C4-2B (cell line): ENCODE data around the gene CCT3.

ENCODE experiments used
- CTCF ChIP-seq: fragments of 450-650 bp; conservative IDR thresholded peaks from 2 replicates; pipeline ENCODE4 v1.5.1; 2017; ENCODE audit warnings: mild to moderate bottlenecking
- ZFX ChIP-seq: fragments of 450-650 bp; IDR thresholded peaks from 2 replicates; pipeline ENCODE4 v1.6.1; 2017

GRCh38 chr1:156386949-156387869 is 49.1 kb upstream of the CCT3 start:
- no peak for TF ChIP-seq ZFX
- TF ChIP-seq CTCF, result no peak
